GM23248 (cell line): ENCODE results near the gene GAMT. TPM values are rescaled to one million over a fixed set of nuclear protein-coding genes. Genes with fewer than 3 reads are reported as not detected.
A peak's percentile ranks its signal among the peaks of the same experiment; 100 is the strongest.

Experiments
- DNase-seq: peaks from one replicate; pipeline ENCODE4 v3.0.0-alpha.2; 2015
- H2AFZ ChIP-seq: fragments of 200-600 bp; sonication (generic); 2 replicates; pipeline ENCODE4 v1.6.1; 2016; ENCODE audit warnings: antibody characterized with exemption
- H3F3A ChIP-seq: fragments of 200-600 bp; sonication (generic); 2 replicates; pipeline ENCODE4 v1.6.1; 2016; ENCODE audit warnings: mild to moderate bottlenecking, antibody characterized with exemption, mixed run types; ENCODE audit not compliant: insufficient read depth
- H3K27ac ChIP-seq: fragments of 200-600 bp; sonication (generic); 2 replicates; pipeline ENCODE4 v1.5.1; 2016; ENCODE audit warnings: mild to moderate bottlenecking
- H3K27me3 ChIP-seq: fragments of 200-600 bp; sonication (generic); replicated peaks from 2 replicates; pipeline ENCODE4 v1.6.1; 2016; ENCODE audit warnings: mild to moderate bottlenecking; ENCODE audit not compliant: insufficient read depth
- H3K36me3 ChIP-seq: fragments of 200-600 bp; sonication (generic); 2 replicates; pipeline ENCODE4 v1.6.1; 2016; ENCODE audit warnings: low read depth, mild to moderate bottlenecking
- H3K4me1 ChIP-seq: fragments of 200-600 bp; sonication (generic); 2 replicates; pipeline ENCODE4 v1.6.1; 2016; ENCODE audit warnings: mild to moderate bottlenecking; ENCODE audit not compliant: insufficient read depth
- H3K4me2 ChIP-seq: fragments of 200-600 bp; sonication (generic); one replicate; pipeline ENCODE4 v1.6.1; 2016; ENCODE audit warnings: mild to moderate bottlenecking; ENCODE audit not compliant: unreplicated experiment
- H3K4me3 ChIP-seq: fragments of 200-600 bp; sonication (generic); 2 replicates; pipeline ENCODE4 v1.5.1; 2016; ENCODE audit warnings: mild to moderate bottlenecking
- H3K79me2 ChIP-seq: fragments of 200-600 bp; sonication (generic); 2 replicates; pipeline ENCODE4 v1.6.1; 2016; ENCODE audit warnings: mild to moderate bottlenecking; ENCODE audit not compliant: insufficient read depth
- H3K9ac ChIP-seq: fragments of 200-600 bp; sonication (generic); 2 replicates; pipeline ENCODE4 v1.6.1; 2016; ENCODE audit warnings: mild to moderate bottlenecking
- H3K9me2 ChIP-seq: fragments of 200-600 bp; sonication (generic); 2 replicates; pipeline ENCODE4 v1.6.1; 2016; ENCODE audit warnings: mixed run types, mild to moderate bottlenecking, moderate library complexity; ENCODE audit not compliant: insufficient read depth
- H3K9me3 ChIP-seq: fragments of 200-600 bp; sonication (generic); one replicate; pipeline ENCODE4 v1.6.1; 2017; ENCODE audit warnings: low read depth
- H4K20me1 ChIP-seq: fragments of 200-600 bp; sonication (generic); 2 replicates; pipeline ENCODE4 v1.6.0; 2016; ENCODE audit not compliant: insufficient read depth
- EZH2 ChIP-seq: fragments of 200-600 bp; sonication (generic); IDR thresholded peaks from 2 replicates; pipeline ENCODE4 v1.6.1; 2018; ENCODE audit warnings: antibody characterized with exemption, mild to moderate bottlenecking; ENCODE audit not compliant: insufficient read depth, poor library complexity, severe bottlenecking
- EZH2phosphoT487 ChIP-seq: fragments of 200-600 bp; sonication (generic); IDR thresholded peaks from 2 replicates; pipeline ENCODE4 v1.6.1; 2018; ENCODE audit warnings: antibody characterized with exemption, moderate library complexity, mild to moderate bottlenecking, low read depth; ENCODE audit not compliant: insufficient read depth
- WGBS, 2 experiments: methylation state at CpG; one replicate each; pipeline ENCODE4 v1.1.6; 2015 to 2017; ENCODE audit warnings: low lambda C conversion rate in 2 of 2, low coverage in 1 of 2; ENCODE audit errors: missing lambda C conversion rate in 2 of 2; 5-methylcytosine and 5-hydroxymethylcytosine counted together
- in situ Hi-C: fragments of 300-500 bp; cut with MboI; formaldehyde crosslinking; loops from 2 replicates; pipeline ENCODE4 v1.15.0; 2020
- polyA plus RNA-seq: library from polyadenylated mRNA; unstranded; fragments of >200 nt; fragmentation: Nextera tagmentation; extraction: Ambion mirVana; gene quantifications from 2 replicates; pipeline ENCODE4 v1.2.1, GENCODE V29; 2016
- total RNA-seq: library from RNA; depleted of rRNA; stranded (reverse); fragments of >200 nt; shearing (Covaris generic); gene quantifications from 2 replicates; pipeline ENCODE4 v1.2.3, GENCODE V29; 2014

GAMT gene
- total and polyA plus RNA-seq, 2 experiments from 2014 or later: 43.1 to 43.7 TPM

DNA sequence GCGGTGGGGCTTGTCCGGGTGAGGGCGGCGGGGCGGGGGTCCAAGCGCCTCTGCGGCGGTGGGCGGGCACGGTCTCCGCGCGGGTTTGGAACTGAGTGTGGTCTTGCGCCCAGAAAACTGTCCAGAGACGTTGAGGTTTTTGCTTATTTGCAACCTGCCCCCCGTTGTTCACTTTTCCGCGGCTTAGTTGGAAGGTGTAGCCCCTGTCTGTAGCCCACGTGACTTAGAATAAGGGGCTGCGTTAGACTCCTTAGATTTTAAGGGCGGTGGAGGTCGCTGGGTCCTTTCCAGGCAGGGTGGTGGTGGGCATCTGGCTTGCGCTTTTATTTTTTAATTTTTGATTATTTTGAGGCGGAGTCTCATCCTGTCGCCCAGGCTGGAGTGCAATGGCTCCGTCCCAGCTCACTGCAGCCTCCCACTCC, 37.6 kb upstream of the GAMT start:
- peaks cover 49% of the 10 kb centered on the region for H3F3A ChIP-seq
- no peak overlapping the region for H2AFZ ChIP-seq
- 0 out of 2 replicates have a peak, but pooled peaks cover 5% of the 10 kb centered on the region for H3K4me1 ChIP-seq
- H3K9me3 ChIP-seq: no peaks in the 10 kb centered on the region
- H3K79me2 ChIP-seq: peaks cover 46% of the 10 kb centered on the region
- H3K9me2 ChIP-seq: no peaks in the 10 kb centered on the region
- peak overlapping the region; percentile 97 for H3K4me3 ChIP-seq
- H3K27ac ChIP-seq: peak overlapping the region; percentile 90
- H3K4me2 ChIP-seq: peak overlapping the region; percentile 86
- in situ Hi-C loops: no loop called here
- peak overlapping the region; percentile 99 for H3K9ac ChIP-seq
- WGBS, 2 experiments: 1 to 5% methylated on average over 25 to 26 of the region's 26 CpGs
- peaks cover 38% of the 10 kb centered on the region for H3K36me3 ChIP-seq
- DNase-seq: peak; percentile 44
- H3K27me3 ChIP-seq: no peaks in the 10 kb centered on the region
- no peak for TF ChIP-seq EZH2phosphoT487
- no peak for TF ChIP-seq EZH2
- H4K20me1 ChIP-seq: peaks cover 10% of the 10 kb centered on the region; the same call in 1 of the 2 replicates

GRCh38 chr19:1438035-1438932, 36.9 kb upstream of the GAMT start, which contains the start of gene RPS15:
Gene RPS15 (plus strand): TSS chr19:1438396. CDS start chr19:1438426, 30 bp downstream.
- TF ChIP-seq EZH2: no peak
- TF ChIP-seq EZH2phosphoT487: no peak
- peaks cover 43% of the 10 kb centered on the region for H3F3A ChIP-seq
- H3K27me3 ChIP-seq: no peaks in the 10 kb centered on the region
- 1% methylated on average over 92 to 99 of the region's 100 CpGs for WGBS, 2 experiments
- peaks cover 10% of the 10 kb centered on the region; the same call in 1 of the 2 replicates for H4K20me1 ChIP-seq
- in situ Hi-C loops: no loop called here
- H3K4me3 ChIP-seq: peak within 1 kb of the TSS; percentile 97
- no peaks in the 10 kb centered on the region for H3K9me2 ChIP-seq
- DNase-seq: peak; percentile 97
- H3K79me2 ChIP-seq: peaks cover 46% of the 10 kb centered on the region
- H2AFZ ChIP-seq: peak within 1 kb of the TSS; percentile 58
- H3K27ac ChIP-seq: peak within 1 kb of the TSS; percentile 90
- H3K36me3 ChIP-seq: peaks cover 38% of the 10 kb centered on the region
- H3K4me1 ChIP-seq: 0 out of 2 replicates have a peak, but pooled peaks cover 5% of the 10 kb centered on the region
- H3K9me3 ChIP-seq: no peaks in the 10 kb centered on the region
- H3K4me2 ChIP-seq: peak within 1 kb of the TSS; percentile 86
- H3K9ac ChIP-seq: peak within 1 kb of the TSS; percentile 99

- Histone ChIP-seq H3K4me1 (0 out of 2 replicates have a peak, but pooled peaks cover 5% of the 10 kb centered on the region), H3K36me3 (peaks cover 38% of the 10 kb centered on the region)
- 54 to 59% methylated on average over 8 of the region's 8 CpGs for WGBS, 2 experiments
Observed at GRCh38 chr19:1437609-1438008, 36.3 kb upstream of the GAMT start.

DNA sequence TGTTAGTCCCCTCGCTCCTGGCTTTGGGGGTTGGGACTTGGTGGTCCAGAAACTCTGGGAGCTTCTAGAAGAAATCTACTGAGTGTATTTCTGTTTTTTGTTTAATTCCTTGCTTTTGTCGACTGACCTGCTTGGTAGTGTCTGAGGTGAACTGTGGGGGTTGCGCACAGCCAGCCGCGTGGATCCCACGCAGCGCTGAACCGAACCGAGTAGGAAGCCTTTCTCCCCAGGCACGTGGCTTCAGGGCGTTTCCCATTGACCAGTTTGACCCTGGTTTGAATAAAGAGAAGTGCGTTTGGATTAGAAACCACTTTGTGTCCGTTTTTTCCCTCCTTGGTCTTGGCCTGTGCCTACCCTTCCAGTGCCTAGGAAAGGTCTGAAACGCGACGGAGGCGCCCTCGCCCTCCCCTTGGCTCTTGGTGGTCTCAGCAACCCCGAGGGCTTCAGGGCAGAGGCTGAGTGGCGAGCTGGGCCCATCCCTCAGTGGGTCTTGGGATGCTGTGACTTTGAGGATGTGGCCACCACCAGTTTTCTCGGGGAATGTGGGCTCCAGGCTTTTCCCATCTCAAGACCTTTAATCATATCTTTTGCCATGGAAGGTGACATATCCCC, 34.1 kb upstream of the GAMT start:
- H3K9me2 ChIP-seq: no peaks in the 10 kb centered on the region
- H3K36me3 ChIP-seq: peaks cover 19% of the 10 kb centered on the region
- H3K9ac ChIP-seq: no peak overlapping the region
- peaks cover 3% of the 10 kb centered on the region; the same call in 1 of the 2 replicates for H4K20me1 ChIP-seq
- 89 to 90% methylated on average over 20 to 21 of the region's 21 CpGs for WGBS, 2 experiments
- H3K27me3 ChIP-seq: no peaks in the 10 kb centered on the region
- H2AFZ ChIP-seq: no peak overlapping the region
- 0 out of 2 replicates have a peak, but pooled peaks cover 5% of the 10 kb centered on the region for H3K4me1 ChIP-seq
- H3F3A ChIP-seq: peaks cover 19% of the 10 kb centered on the region
- TF ChIP-seq EZH2phosphoT487 (no peak), EZH2 (no peak)
- H3K27ac ChIP-seq: no peak overlapping the region
- in situ Hi-C loops: no loop called here
- no peak overlapping the region for H3K4me3 ChIP-seq
- no peaks in the 10 kb centered on the region for H3K9me3 ChIP-seq
- H3K79me2 ChIP-seq: peaks cover 43% of the 10 kb centered on the region
- H3K4me2 ChIP-seq: no peak overlapping the region
- DNase-seq: no peak

More at GRCh38 chr19:1437609-1438008, 36.3 kb upstream of the GAMT start:
- no peaks in the 10 kb centered on the region for H3K27me3 ChIP-seq
- H3K79me2 ChIP-seq: peaks cover 46% of the 10 kb centered on the region
- H3K9me3 ChIP-seq: no peaks in the 10 kb centered on the region
- no peak for DNase-seq
- no peak for TF ChIP-seq EZH2
- no peak for TF ChIP-seq EZH2phosphoT487
- H3K9ac ChIP-seq: peak overlapping the region; percentile 30; the same call in 1 of the 2 replicates
- H3K4me2 ChIP-seq: peak overlapping the region; percentile 12
- H3K4me3 ChIP-seq: peak overlapping the region; percentile 15
- peaks cover 36% of the 10 kb centered on the region for H3F3A ChIP-seq
- peak overlapping the region; percentile 51 for H3K27ac ChIP-seq
- no peaks in the 10 kb centered on the region for H3K9me2 ChIP-seq
- in situ Hi-C loops: no loop called here
- H4K20me1 ChIP-seq: peaks cover 10% of the 10 kb centered on the region; the same call in 1 of the 2 replicates
- H2AFZ ChIP-seq: peak overlapping the region; percentile 58
